HG03469 (cell line): ENCODE data around the gene HLA-G.

Source experiments
- ATAC-seq: cut with Tn5 transposase; IDR thresholded peaks from one replicate; pipeline ENCODE4 v1.9.1; 2021; ENCODE audit warnings: mild to moderate bottlenecking, moderate library complexity, moderate number of reproducible peaks; ENCODE audit not compliant: unreplicated experiment

The HLA-G gene

DNA sequence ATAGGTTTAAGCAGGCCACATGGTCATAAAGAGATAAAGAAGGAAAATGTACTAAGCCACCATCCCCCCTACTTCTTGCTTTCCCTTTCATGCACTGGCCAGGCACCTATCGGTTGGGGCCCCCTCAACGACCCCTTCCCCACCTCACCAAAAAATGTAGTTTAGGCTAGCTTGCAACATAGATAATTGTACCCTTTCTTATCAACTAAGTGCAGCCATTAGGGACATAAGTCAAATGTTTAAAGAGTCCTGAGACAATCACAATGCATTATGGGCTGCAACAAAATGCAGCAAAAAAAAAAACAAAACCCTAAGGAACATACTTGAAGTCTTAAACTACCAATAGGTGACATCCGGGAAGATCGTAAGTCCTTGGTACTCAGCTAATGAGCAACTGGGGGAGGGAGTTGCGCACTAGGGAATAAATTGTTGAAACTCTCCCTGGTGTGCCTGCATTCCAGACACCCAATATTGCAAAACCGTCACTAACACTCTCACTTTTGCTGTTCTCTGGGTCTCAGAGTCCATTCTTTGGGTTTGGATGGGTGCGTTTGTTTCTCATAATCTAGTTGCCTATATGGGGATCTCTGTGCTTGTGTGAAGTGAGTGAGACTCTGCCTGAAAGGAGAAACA lies 12.4 kb upstream of the HLA-G start:
- ATAC-seq, result no peak

DNA sequence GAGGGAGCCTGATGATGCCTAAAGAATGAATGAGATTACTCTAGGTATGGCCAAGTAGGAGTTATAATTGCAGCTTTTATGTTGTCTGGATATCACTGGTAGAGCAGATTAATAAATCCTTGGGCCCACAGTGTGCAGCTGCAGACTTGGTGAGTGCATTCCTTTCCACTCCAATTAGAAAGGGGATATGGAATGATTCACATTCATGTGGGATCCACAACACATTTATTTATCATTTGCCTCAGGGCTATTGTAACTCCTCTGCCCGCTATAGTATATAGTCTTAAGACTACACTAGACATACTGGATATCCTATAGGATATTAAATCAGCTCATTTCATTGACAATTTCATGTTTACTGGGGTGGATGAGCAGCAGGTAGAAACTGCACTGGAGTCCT lies 11.6 kb upstream of the HLA-G start:
- ATAC-seq, result no peak

DNA sequence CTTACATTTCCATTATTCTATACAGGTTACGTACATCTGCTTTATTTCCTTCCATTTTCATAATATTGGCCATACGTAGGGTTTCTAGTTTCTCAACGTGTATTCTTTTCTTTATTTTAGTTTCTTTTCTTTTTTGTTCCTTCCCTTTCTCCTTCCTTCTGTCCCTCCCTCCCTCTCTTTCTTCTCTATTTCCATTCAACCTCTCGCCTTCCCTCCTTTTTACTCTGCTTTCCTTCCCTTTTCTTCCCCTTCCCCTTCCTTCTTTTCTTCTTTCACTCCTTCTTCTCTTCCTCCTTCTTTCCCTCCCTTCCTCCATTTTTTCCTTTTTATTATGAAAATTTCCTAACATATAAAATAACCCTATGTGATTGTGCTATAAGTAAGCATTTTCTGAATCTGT lies 8.7 kb upstream of the HLA-G start:
- ATAC-seq, result no peak

DNA sequence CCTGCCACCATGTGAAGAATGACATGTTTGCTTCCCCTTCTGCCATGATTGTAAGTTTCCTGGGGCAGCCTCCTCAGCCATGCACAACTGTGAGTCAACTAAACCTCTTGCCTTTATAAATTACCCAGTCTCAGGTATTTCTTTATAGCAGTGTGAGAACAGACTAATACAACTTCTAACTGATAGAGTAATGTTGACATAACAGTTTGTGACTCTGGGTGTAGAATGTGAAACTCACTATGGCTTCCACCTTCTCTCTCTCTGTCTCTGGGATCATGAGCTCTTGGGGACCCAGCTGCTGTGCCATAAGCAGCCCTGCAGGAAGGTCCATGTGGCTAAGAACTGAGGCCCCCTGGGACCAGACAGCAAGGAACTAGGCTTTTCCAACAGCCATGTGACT lies 3.5 kb upstream of the HLA-G start:
- ATAC-seq, result no peak

- ATAC-seq, result no peak
Measured at GRCh38 chr6:29825848-29826247, 1.8 kb upstream of the HLA-G start.

DNA sequence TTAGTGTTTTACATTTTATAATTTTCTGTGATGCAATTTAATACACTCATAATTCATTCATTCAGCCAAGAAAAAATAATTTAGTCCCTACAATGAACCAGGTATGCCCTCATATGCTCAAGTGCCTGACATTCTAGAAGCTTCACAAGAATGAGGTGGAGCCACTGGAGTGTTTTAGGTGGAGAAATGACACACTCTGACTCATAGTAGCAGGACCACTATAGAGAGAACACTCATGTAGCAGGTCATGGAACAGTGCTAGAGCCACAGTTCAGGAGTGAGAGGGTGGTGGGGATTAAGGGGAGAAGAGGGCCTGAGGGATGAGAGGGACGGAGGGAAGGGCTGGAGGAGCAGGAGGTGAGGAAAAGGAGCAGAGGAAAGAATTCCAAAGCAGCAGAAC lies 1.4 kb upstream of the HLA-G start:
- no peak for ATAC-seq

DNA sequence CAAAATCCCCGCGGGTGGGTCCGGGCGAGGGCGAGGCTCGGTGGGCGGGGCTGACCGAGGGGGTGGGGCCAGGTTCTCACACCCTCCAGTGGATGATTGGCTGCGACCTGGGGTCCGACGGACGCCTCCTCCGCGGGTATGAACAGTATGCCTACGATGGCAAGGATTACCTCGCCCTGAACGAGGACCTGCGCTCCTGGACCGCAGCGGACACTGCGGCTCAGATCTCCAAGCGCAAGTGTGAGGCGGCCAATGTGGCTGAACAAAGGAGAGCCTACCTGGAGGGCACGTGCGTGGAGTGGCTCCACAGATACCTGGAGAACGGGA lies 809 bp downstream of the HLA-G start:
- ATAC-seq, result no peak

GRCh38 chr6:29829766-29830165 lies 2.1 kb downstream of the HLA-G start:
- no peak for ATAC-seq

GRCh38 chr6:29830409-29830808 lies 2.8 kb downstream of the HLA-G start:
- no peak for ATAC-seq

DNA sequence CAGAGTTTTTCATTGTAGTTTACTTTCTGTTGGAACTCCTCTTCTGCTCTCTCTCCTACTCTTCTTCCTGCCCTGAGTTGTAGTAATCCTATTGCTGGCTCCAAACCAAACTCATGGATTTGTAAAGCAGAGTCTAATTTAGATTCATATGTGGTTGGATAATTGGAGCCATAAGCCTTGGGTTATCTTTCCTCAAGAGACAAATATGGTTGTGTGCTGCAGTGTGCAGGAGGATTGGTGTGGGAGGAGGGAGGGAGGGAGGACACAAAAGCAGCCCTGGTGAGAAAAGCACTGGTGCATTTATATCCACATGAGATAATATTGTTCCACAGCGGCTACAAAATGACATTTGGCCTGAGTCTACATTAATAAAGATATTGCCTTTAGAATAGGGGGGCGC lies 4.2 kb downstream of the HLA-G start:
- ATAC-seq, result no peak

DNA sequence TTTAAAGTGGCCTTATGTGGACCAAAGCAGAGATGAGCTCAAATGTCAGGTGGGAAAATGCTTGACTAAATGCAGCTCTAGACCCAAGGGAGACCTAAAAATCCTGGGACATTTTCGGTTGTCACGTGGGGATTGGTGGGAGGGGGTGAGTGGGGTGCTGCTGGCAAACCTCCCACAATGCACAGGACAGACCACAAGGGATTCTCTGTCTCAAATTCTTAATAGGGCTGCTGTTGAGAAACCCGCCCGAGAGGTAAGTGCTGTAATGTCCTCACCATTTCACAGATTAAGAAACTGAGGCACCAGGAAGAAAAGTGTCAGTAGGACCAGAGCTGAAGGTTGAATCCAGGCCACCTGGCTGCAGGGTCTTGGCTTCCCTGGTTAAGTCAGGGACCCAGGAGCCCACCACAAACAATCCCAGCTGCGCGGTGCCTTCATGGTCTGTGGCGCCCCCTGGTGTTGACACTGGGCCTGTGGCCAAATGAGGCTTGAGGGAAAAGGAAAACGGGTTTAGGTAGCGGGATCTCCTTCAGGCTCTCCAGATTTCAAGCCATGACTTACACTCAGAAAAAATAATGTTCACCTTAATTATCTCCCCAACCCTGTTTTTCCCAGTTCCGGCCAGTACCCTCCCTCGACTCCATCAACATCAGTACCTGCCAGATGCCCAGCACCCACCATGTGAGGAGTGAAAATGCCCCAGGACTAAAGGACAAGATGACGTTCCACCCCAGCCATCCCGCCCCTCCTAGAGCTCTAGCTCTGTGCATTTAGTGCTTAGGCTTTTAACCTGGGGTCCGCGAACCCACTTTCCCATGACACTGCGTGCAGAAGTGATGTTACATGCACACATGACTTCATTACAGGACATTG lies 7.2 kb downstream of the HLA-G start:
- ATAC-seq, result no peak

DNA sequence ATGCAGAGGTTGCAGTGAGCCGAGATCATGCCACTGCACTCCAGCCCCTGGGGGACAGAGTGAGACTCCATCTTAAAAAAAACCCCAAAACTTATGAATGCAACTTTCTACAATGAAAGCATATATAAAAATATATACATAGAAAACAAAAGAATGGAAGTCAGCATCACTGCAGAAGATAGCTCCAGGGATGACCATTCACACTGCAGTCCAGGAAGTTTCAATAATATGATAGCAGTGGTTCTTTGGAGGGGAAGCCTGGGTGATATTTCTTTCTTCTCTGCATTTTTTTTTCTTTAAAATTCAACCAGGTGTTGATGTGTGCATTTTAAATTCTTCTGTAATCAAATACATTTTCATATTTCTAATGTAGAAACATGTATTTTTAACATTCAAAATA lies 12.3 kb downstream of the HLA-G start:
- no peak for ATAC-seq

DNA sequence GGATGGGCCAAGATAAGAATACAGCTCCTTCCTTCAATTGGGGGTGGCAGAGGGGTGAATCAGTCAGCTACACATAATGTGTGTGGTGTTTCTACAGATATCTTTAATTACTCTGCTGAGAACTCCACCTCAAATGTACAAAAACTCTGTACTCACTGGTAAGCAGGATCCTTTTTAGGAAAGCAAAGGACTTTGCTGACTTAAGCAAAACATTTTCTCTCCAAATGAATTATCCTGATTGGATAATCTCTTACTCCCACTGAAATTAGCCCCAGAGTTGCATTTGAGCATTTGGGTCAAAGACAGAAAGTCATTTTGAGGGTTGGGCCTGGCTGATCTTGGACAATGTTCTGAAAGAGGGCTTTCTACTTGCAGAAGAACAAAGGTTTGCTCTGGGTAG lies 13.4 kb downstream of the HLA-G start:
- no peak for ATAC-seq

DNA sequence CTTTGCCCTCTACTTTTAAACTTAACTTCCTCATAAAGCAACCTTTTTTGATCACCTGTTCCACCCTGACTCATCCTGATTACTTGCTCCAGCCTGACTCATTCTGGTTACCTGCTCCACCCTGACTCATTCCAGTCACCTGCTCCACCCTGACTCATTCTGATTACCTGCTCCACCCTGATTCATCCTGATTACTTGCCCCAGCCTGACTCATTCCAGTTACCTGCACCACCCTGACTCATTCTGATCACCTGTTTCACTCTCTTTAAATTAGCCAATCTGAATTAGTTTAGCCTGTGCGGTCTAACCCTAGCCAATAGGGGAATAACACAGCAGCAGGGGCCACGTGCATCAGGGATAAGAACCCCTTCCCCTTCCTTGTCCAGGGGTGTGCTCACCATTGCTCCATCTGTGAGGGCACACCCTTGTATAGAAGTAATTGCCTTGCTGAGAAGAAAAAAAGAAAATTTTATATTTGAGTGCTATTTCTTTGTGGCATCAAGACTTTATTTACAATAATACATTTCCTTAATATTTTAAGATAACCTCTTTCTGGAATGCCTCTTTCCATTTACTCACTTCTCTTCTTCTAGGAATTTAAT lies 17.9 kb downstream of the HLA-G start:
- ATAC-seq, result no peak

DNA sequence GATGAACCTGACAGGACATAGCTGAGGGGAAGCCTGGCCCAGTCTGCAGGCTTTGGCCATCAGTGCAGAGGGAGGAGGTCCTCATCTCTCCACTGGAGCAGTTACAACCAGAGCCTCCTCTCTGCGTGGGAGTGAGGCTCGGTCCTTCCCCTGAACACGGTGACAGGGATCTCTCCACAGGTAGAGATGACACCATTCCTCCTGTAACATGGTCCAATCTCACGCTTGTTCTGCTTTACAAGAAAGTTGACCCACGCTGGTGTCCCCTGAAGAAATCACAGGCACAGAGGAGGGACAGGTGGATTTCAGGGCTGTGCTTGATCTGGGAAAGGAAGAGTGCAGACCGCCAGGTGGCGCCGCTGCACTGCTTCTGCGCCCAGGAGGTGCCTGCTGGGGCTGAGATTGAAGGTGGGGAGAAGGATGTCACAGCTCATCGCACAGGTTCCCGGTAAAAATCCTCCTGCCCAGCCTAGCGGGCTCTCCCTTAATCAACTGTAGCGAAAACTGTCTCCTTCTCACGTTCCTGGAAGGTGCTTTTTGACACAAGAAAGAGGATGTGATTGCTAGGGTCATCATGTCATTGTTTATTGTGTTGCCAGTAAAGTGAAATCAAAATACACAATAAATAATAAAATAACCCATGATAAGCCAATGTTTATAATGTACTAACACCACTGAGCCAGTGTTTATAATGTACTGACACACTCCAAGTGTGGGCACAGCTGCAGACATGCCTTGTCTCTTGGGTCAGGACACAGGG lies 20.4 kb downstream of the HLA-G start:
- no peak for ATAC-seq

- no peak for ATAC-seq
Measured at GRCh38 chr6:29850011-29850553, 22.5 kb downstream of the HLA-G start.

- ATAC-seq, result no peak
Measured at GRCh38 chr6:29851190-29851589, 23.6 kb downstream of the HLA-G start.

- no peak for ATAC-seq
Measured at GRCh38 chr6:29853245-29853644, 25.6 kb downstream of the HLA-G start.

GRCh38 chr6:29858006-29858405 lies 30.4 kb downstream of the HLA-G start:
- ATAC-seq, result no peak

DNA sequence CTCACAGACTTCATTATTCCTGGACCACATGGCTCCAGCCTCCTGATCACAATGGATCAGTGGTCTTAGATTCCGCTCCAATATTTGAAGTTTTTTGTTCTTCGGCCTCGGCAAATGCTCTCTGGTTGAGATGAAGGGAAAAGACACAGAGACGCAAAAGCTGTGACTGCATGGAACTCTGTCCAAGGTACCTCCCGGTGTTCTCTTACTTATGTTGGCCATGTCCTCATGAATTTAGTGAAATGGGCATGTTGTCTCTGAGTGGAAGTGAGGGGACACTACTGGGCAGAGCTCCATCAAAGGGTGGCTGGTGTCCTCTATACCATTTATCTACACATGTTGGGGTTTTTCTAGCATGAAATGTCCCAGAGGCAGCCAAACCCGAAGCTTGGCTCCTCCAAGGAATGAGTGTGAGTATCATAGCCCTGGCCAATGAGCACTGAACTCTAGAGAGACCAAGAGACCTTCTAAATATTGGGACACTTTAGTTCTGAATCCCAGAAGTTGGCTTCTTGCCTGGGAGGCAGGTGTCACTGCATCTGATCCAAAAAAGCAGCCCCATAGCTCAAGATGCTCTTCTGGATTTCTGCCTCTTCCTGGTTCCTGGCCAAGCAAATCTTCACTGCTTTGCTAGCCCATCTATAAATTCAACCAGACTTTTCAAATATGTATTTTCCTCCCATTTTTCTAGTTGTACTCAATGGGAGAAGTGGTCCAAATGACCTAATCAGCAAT lies 34.1 kb downstream of the HLA-G start:
- ATAC-seq, result no peak
